Ascending aorta (tissue), 2 donors: ENCODE data around the gene NANOS3. TPM values are rescaled to one million over a fixed set of nuclear protein-coding genes. Genes with fewer than 3 reads are reported as not detected.
"Not testable (repeated sequence)": the region's sequence is repeated elsewhere in the genome, so short reads cannot be mapped to it uniquely, and the experiment has no call there.

Experiments used
- DNase-seq, 2 donors: peaks; one replicate each; pipeline ENCODE4 v3.0.0-alpha.2; 2019; ENCODE audit warnings: low spot score in 2 of 2
- H3K27ac ChIP-seq, 2 donors: fragments of 200-600 bp; sonication (generic); one replicate each; pipeline ENCODE4 v1.5.1; 2016 to 2017; ENCODE audit warnings: mild to moderate bottlenecking in 1 of 2
- H3K27me3 ChIP-seq: fragments of 200-600 bp; sonication (generic); one replicate; pipeline ENCODE4 v1.5.1; 2017
- H3K36me3 ChIP-seq, 2 donors: fragments of 200-600 bp; sonication (generic); one replicate each; pipeline ENCODE4 v1.5.1; 2016
- H3K4me1 ChIP-seq, 2 donors: fragments of 200-600 bp; sonication (generic); one replicate each; pipeline ENCODE4 v1.5.1; 2016 to 2017; ENCODE audit warnings: mild to moderate bottlenecking in 1 of 2
- H3K4me3 ChIP-seq, 2 donors: fragments of 200-600 bp; sonication (generic); one replicate each; pipeline ENCODE4 v1.5.1; 2016 to 2017; ENCODE audit warnings: mild to moderate bottlenecking in 1 of 2
- H3K9me3 ChIP-seq, 2 donors: fragments of 200-600 bp; sonication (generic); one replicate each; pipeline ENCODE4 v1.5.1; 2016
- CTCF ChIP-seq, 3 experiments: fragments of 200-600 bp in 2 of 3; fragments of 450-650 bp in 1 of 3; sonication (generic) in 2 of 3; IDR thresholded peaks; one replicate each; pipeline ENCODE4 v1.5.1; 2016 to 2019; ENCODE audit warnings: antibody characterized with exemption in 3 of 3, mild to moderate bottlenecking in 1 of 3, moderate library complexity in 1 of 3
- intact Hi-C: fragments of 100-400 bp; cut with DNase I; formaldehyde crosslinking; loops from one replicate; pipeline ENCODE4 v1.15.1; 2023
- total RNA-seq: library from RNA; depleted of rRNA; stranded (reverse); fragments of >200 nt; gene quantifications from one replicate; pipeline ENCODE4 v1.1.0, GENCODE V29; 2016

NANOS3 gene
- total RNA-seq, 1 donor from 2014 or later, result not detected

- no peak for DNase-seq
- TF ChIP-seq CTCF (IDR thresholded peaks at IDR 0.05), result no peak
- intact Hi-C loops, result no loop called here
- Histone ChIP-seq H3K36me3 (peaks cover 57 to 73% of the 10 kb centered on the region in 2 donors), H3K4me3 (no peak overlapping the region), H3K27ac (no peak overlapping the region), H3K27me3 (no peaks in the 10 kb centered on the region), H3K4me1 (no peaks in the 10 kb centered on the region), H3K9me3 (no peaks in the 10 kb centered on the region)
These were observed 41.9 kb downstream of the NANOS3 start for GRCh38 chr19:13918726-13919411.

GRCh38 chr19:13920524-13920923 is 43.6 kb downstream of the NANOS3 start:
- Histone ChIP-seq H3K4me1 (no peaks in the 10 kb centered on the region), H3K36me3 (peaks cover 62 to 66% of the 10 kb centered on the region in 2 donors)
- intact Hi-C loops, result no loop called here

GRCh38 chr19:13920940-13921747 is 44.2 kb downstream of the NANOS3 start:
- Histone ChIP-seq H3K4me3 (no peak overlapping the region), H3K27me3 (no peaks in the 10 kb centered on the region), H3K4me1 (no peaks in the 10 kb centered on the region), H3K27ac (no peak overlapping the region), H3K9me3 (no peaks in the 10 kb centered on the region), H3K36me3 (peaks cover 58 to 62% of the 10 kb centered on the region in 2 donors)
- TF ChIP-seq CTCF (IDR thresholded peaks at IDR 0.05), result no peak
- intact Hi-C loops, result no loop called here
- DNase-seq, result no peak

More at GRCh38 chr19:13920524-13920923, 43.6 kb downstream of the NANOS3 start:
- H3K27me3 ChIP-seq, result no peaks in the 10 kb centered on the region
- DNase-seq, result no peak
- no peaks in the 10 kb centered on the region for H3K9me3 ChIP-seq
- H3K4me3 ChIP-seq, result no peak overlapping the region
- no peak overlapping the region for H3K27ac ChIP-seq
- no peak for TF ChIP-seq CTCF (IDR thresholded peaks at IDR 0.05)

GRCh38 chr19:13922118-13922517 is 45.2 kb downstream of the NANOS3 start:
- peaks cover 66 to 69% of the 10 kb centered on the region in 2 donors for H3K36me3 ChIP-seq
- H3K4me1 ChIP-seq, H3K9me3 ChIP-seq, H3K27me3 ChIP-seq, DNase-seq, H3K27ac ChIP-seq, intact Hi-C loops, H3K4me3 ChIP-seq: not testable (repeated sequence)

- Histone ChIP-seq H3K27ac (no peak overlapping the region), H3K36me3 (peaks cover 69 to 77% of the 10 kb centered on the region in 2 donors)
These were observed 46.5 kb downstream of the NANOS3 start for GRCh38 chr19:13923194-13923987.

More at GRCh38 chr19:13923194-13923987, 46.5 kb downstream of the NANOS3 start:
- no peak overlapping the region for H3K4me3 ChIP-seq
- intact Hi-C loops, result no loop called here
- TF ChIP-seq CTCF (IDR thresholded peaks at IDR 0.05), result no peak
- no peaks in the 10 kb centered on the region for H3K4me1 ChIP-seq
- H3K27me3 ChIP-seq, result no peaks in the 10 kb centered on the region
- DNase-seq, result no peak
- H3K9me3 ChIP-seq, result no peaks in the 10 kb centered on the region
